ENCODE measurements around the gene NDUFB8.

Gene NDUFB8

DNA sequence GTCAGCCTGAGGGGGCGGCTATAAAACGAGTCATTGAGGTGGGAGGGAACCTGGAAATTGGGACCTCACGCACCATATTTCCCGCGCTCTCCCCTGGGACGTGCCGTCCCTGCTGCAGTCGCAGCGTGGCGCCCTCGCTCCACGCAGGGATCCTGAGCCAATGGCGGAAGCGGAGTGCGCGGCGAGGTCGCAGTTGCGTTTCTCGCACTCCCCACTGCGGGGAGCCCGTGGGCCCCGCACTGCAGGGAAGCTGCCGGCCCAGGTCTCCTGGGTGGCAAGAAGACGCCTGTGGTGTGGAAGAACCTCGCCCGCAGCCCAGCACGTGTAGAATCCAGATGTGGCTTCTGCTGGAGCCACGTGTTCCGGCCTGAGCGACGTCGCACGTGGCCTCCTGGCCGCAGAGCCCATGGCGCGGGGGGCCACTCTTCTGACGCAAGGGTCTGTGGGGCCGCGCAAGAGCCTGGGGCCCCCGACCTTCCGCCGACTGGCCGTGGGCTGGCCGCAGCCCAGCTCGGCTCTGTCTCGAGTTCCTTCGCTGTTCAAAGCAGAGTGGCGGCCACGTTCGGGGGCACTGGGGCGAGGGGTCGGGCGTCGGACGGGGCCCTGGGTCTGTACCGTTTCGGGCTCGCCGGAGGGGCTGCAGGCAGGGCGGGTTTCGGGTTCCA, 32.5 kb upstream of the NDUFB8 start:
- H3K4me3 ChIP-seq (ENCODE audit: low read depth, low read length), result no peak overlapping the region
- in situ Hi-C loops (cut with HindIII; ENCODE audit: low sequenced_read_pairs), result no loop called here

DNA sequence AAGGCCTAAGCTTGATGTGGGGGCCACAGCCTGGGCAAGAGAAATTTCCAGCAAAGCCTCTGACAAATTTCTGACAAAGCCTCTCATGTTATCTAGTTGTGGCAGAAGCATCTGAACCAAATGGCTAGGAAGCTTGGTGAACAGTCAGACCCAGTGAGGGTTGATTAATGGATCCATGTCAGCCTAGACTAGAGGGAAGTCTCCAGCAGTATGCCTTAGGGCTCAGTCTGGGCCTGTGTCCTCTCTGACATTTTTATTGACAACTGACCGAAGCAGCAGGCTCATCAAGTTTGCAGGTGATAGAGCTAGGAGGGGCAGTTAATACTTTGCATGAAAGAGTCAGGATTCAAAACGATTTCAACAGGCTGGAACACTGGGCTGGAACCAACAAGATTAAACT, 31.3 kb upstream of the NDUFB8 start:
- TF ChIP-seq, protein P1, sequence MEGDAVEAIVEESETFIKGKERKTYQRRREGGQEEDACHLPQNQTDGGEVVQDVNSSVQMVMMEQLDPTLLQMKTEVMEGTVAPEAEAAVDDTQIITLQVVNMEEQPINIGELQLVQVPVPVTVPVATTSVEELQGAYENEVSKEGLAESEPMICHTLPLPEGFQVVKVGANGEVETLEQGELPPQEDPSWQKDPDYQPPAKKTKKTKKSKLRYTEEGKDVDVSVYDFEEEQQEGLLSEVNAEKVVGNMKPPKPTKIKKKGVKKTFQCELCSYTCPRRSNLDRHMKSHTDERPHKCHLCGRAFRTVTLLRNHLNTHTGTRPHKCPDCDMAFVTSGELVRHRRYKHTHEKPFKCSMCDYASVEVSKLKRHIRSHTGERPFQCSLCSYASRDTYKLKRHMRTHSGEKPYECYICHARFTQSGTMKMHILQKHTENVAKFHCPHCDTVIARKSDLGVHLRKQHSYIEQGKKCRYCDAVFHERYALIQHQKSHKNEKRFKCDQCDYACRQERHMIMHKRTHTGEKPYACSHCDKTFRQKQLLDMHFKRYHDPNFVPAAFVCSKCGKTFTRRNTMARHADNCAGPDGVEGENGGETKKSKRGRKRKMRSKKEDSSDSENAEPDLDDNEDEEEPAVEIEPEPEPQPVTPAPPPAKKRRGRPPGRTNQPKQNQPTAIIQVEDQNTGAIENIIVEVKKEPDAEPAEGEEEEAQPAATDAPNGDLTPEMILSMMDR (IDR thresholded peaks at IDR 0.05; ENCODE audit: low read depth, low read length), result no peak
- no peak overlapping the region for H3K4me3 ChIP-seq (ENCODE audit: low read depth, low read length)
- in situ Hi-C loops (cut with HindIII; ENCODE audit: low sequenced_read_pairs), result no loop called here
- DNase-seq (ENCODE audit: low read depth, low spot score), result no peak

More for the DNA sequence above, 32.5 kb upstream of the NDUFB8 start:
- DNase-seq (ENCODE audit: low read depth, low spot score), result peak; percentile 53
- TF ChIP-seq, protein P1 (IDR thresholded peaks at IDR 0.05; ENCODE audit: low read depth, low read length), result peak; percentile 75

DNA sequence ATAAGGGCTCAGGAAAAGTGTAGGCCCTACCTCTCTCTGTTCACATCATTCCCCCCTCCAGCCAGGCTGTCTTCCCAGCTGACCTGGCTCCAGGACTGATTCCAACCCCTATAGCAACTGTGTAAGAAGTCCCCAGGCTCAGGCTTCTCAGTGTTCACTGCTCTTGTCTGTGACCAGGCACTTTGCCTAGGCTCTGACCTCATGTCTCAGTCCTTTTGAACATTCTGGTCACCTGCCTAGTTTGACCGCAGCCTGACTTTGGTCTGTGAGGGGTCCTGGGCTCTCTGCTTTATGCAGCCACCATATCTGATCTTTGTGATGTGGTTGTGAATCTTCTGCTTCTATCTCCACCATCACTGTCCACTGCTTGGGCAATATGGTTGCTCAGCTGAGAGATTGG, 30.6 kb upstream of the NDUFB8 start:
- TF ChIP-seq, protein P1 (IDR thresholded peaks at IDR 0.05; ENCODE audit: low read depth, low read length), result no peak
- in situ Hi-C loops (cut with HindIII; ENCODE audit: low sequenced_read_pairs), result no loop called here
- DNase-seq (ENCODE audit: low read depth, low spot score), result no peak
- H3K4me3 ChIP-seq (ENCODE audit: low read depth, low read length), result no peak overlapping the region

DNA sequence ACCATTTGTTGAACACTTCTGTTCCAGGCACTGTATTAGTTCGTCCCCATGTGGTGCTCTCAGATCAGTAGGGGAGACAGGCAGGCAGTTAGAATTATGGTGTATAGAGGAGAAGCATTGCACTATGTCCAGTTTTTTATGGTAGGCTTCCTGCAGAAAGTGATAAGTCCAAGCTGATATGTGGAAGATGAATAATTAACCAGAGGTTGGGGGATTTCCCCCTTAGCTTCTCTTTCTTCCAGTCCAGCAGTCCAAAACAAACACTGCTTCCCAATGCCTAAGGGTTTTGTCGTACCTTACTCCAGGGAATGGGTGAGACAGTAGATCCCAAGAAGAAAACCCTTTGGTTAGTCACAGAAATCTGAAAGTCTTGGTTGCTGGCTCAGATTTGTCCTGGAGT, 25.2 kb upstream of the NDUFB8 start:
- in situ Hi-C loops (cut with HindIII; ENCODE audit: low sequenced_read_pairs), result no loop called here
- H3K4me3 ChIP-seq (ENCODE audit: low read depth, low read length), result no peak overlapping the region
- TF ChIP-seq, protein P1 (IDR thresholded peaks at IDR 0.05; ENCODE audit: low read depth, low read length), result no peak
- no peak for DNase-seq (ENCODE audit: low read depth, low spot score)

DNA sequence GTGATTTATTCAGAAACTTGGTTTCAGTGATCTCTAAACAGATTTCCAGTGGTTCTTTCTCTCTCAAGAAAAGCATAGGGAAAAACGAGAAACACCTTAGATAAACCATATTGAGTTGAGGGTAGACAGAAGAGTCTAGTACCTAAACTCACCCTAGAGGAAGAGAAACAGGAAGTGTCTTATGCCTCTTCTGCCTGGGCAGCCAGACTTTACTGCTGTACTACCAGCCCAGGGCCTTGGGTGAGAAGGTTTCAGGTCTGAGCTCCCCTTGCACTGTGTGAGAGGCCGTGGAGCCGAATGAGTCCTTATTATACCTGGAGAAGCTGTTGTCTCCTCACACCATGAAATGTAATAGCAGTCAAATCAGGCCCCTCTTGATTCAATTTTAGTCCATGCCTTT, 24.3 kb upstream of the NDUFB8 start:
- DNase-seq (ENCODE audit: low read depth, low spot score), result no peak
- H3K4me3 ChIP-seq (ENCODE audit: low read depth, low read length), result no peak overlapping the region
- in situ Hi-C loops (cut with HindIII; ENCODE audit: low sequenced_read_pairs), result no loop called here
- TF ChIP-seq, protein P1 (IDR thresholded peaks at IDR 0.05; ENCODE audit: low read depth, low read length), result no peak

DNA sequence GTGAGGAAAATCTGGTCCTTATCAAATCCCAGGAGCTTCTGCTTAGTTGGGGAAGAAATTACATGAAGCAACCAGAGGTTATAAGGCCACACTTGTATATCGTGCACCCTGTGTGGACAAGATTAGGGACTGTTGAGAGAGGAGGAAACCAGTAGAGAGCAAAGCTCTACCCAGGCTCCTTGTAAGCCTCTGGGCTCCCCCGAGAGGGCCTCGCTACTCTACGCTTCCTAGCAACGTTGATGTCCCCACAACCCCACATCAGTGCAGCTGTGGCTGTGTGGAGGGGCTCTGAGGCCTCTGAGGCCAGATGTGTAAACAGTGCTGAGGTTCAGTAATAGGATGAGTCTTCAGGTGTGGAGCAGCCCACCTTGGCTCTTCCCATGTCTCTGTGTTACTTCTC, 22.1 kb upstream of the NDUFB8 start:
- DNase-seq (ENCODE audit: low read depth, low spot score), result no peak
- no peak overlapping the region for H3K4me3 ChIP-seq (ENCODE audit: low read depth, low read length)
- TF ChIP-seq, protein P1 (IDR thresholded peaks at IDR 0.05; ENCODE audit: low read depth, low read length), result no peak
- in situ Hi-C loops (cut with HindIII; ENCODE audit: low sequenced_read_pairs), result no loop called here

Data from astrocyte of the spinal cord (primary cell).